GM21576 (cell line): ENCODE data around the gene KRTAP6-2.

ENCODE experiments used
- ATAC-seq: cut with Tn5 transposase; IDR thresholded peaks from one replicate; pipeline ENCODE4 v1.9.1; 2021; ENCODE audit warnings: mild to moderate bottlenecking, moderate library complexity; ENCODE audit not compliant: unreplicated experiment

The KRTAP6-2 gene

DNA sequence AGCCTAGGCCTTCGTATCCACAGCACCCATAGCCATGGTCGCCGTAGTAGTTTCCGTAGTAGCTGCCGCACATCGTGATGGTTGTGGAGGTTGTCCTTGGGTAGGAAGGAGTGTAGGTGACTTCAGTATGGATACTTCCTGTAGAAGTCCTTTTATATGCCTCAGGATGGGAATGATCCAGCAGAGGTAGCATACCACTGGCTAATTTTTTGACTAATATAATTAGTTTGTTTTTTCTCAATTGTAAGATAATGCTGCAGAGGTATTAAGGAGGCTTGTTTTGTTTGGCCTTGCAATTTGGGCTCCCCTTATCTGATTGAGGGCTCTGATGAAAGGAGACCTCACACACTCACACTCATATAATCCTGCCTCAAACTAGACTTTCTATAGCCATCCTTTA lies at the start of gene KRTAP6-2:
KRTAP6-2 (minus strand) TSS at position 101 of the 400 bp plus-strand sequence; CDS start at position 73, 28 bp downstream.
- no peak for ATAC-seq

GRCh38 chr21:30646904-30647414 lies 48.3 kb upstream of the KRTAP6-2 start:
- no peak for ATAC-seq

DNA sequence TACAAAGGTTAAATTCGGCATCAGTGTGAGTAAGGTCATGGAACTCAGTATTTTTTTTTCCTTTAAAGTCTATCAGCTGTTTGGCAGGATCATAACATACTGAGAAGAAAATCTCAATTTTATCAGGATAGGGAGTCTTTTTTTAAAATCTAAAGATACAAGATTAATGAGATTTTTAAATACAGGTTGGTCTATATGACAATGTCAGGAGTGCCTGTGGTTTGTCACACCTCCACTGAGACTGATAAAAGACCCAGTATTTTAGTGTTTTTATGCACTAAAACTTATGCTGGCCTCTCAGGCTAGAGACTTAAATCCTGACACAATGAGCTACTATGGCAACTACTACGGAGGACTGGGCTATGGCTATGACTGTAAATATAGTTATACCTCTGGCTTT lies 43.9 kb upstream of the KRTAP6-2 start, which contains the start of gene KRTAP20-3:
KRTAP20-3 (plus strand) TSS at position 301 of the 400 bp plus-strand sequence.
- ATAC-seq, result no peak

DNA sequence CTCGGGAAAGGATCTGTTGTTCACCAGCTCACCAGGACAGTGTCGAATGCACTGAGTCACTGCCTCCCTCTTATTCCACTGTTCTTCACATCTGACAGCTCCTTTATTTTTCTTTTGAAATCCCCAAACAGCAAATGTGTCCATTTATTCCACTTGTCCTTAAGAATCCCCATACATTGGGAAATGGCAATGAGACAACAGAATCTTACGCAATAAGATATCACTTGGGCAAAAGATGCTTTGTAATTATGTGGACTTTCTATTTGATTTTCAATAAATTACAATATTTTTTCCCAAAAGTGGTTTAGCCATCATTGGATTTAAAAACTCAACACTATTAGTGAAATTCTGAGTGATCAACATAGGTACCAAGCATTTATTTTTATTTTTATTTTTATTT lies 40.0 kb upstream of the KRTAP6-2 start:
- no peak for ATAC-seq

DNA sequence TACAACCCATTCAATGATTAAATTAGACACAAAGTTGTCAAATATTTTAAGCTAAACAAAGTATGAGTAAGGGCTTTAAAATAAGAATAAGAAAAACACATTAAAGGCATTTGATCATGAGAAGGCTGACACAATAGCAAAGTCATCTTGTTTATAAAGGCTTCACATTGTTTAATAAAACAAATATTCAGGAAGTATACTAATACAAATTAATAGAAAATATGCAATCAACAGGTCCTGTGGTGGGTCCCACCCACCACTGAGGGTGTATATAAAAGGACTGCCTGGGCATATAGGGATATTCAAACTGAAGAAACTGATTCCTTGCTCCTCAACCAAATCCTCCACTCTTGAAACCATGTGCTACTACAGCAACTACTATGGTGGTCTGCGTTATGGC lies 36.2 kb upstream of the KRTAP6-2 start, which contains the start of gene KRTAP20-2:
KRTAP20-2 (plus strand) TSS at position 301 of the 400 bp plus-strand sequence; CDS start at position 359, 58 bp downstream.
- no peak for ATAC-seq

DNA sequence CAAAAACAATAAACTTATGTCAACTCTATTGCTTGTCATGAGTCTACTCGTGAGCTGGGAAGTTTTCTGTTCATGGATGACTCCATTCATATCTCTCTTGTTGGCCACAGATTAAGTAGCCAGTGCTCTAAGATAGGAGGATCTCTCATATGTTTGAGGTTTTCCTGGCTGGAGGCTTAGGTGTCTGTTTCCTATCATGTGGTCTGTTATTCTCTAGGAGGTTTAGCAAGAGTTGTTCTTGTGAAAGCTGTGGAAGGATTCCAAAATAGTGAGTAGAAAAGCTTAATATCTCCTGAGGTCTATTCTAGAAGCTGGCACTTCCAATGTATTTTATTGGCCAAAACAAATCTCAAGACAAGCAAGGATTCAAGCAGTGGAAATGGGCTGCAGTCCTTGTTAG lies 30.5 kb upstream of the KRTAP6-2 start:
- ATAC-seq, result no peak

DNA sequence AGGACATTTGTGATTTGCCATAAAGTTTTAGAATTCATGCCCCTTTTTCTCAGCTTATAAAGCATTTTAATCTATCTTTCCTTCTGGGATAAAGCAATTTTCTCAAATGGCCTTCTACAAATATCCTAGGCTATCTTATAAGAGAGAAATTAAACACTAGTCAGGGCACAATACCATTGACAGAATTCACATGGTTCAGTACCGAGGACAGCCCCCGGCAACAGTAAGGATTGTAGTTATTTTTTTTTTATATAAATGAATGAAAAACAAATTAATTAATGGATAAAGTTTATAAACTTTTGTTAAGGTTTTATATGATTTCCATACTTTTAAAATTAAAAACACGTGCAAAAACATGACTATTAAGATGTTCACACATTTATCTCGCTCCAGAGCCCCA lies 29.4 kb upstream of the KRTAP6-2 start:
- no peak for ATAC-seq

DNA sequence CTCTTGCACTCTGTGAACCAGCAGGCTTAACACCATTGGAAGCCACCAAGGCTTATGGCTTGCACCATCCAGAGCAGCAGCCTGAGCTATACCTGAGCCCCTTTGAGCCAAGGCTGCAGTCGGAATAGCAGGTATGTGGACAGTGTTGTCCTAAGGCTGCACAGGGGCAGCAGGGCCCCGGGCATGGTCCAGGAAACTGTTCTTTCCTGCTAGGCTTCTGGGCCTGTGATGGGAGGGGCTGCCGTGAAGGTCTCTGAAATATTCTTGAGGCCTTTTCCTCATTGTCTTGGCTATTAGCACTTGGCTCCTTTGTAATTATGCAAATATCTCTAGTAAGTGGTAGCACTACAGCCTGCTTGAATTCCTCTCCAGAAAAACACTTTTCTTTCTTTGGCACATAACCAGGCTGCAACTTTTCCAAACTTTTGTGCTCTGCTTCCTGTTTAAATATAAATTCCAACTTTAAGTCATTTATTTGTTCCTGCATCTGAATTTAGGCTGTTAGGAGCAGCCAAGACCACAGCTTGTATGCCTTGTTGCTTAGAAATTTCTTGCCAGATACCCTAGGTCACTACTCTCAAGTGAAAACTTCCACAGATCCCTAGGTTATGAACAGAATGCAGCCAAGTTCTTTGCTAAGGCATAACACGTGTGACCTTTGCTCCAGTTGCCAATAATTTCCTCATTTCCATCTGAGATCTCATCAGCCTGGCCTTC lies 26.9 kb upstream of the KRTAP6-2 start:
- no peak for ATAC-seq

- ATAC-seq, result no peak
Observed at GRCh38 chr21:30623362-30623761, 24.7 kb upstream of the KRTAP6-2 start.

DNA sequence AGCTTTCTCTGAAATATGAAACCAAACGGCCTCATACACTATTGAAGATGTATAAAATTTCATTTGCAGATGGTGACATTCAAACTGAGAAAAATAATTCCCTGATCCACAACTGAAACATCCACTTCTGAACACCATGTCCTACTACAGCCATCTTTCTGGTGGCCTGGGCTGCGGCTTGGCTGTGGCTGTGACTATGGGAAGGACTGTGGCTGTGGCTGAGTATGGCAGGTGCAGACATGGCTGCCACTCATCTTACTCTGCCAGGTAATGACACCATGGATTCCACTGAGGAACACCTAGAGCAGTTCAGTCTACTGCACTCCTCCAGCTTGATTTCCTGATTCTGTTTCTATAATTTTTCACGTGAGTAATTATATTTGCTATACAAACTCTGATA lies 21.8 kb upstream of the KRTAP6-2 start, which contains the start of gene KRTAP20-4:
KRTAP20-4 (plus strand) TSS at position 106 of the 400 bp plus-strand sequence.
- ATAC-seq, result no peak

- no peak for ATAC-seq
Observed at GRCh38 chr21:30620080-30620479, 21.4 kb upstream of the KRTAP6-2 start.

DNA sequence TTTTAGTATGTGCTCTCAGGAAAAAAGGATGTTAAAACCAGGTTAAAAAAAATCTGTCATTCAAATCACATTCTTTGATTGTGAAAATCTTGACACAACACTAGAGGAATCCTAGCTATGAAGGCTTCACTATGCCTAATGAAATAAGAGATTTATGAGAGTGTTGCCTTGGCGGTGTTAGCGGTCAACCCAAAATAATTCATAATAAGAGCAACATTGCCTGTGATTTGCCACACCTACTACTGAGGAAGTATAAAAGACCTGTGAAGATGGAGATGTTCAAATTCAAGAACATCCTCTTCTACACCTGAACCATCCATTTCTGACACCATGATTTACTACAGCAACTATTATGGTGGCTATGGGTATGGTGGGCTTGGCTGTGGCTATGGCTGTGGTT lies 17.4 kb upstream of the KRTAP6-2 start, which contains the start of gene KRTAP20-1:
KRTAP20-1 (plus strand) TSS at position 301 of the 400 bp plus-strand sequence; CDS start at position 331, 30 bp downstream.
- ATAC-seq, result no peak

DNA sequence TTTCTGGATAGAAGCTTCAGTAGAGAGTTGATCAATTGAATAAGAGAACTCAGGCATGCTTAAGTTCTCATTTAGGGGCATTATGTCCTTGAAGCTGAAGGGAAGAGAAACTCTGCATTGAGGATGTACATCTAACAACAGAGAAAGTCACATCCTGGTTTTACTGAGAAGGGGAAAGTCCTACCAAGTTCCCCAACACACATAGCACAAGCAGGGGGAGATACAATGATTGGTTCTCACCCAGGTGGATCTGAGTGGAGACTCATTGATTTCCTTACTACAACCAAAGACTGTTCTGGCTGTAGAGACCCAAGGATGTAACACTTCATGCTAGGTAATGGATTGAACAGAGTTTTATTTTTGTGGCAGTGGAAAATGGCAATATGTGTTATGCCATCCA lies 16.5 kb upstream of the KRTAP6-2 start:
- ATAC-seq, result no peak

GRCh38 chr21:30613836-30614235 lies 15.1 kb upstream of the KRTAP6-2 start, which contains the start of gene KRTAP6-1:
Gene KRTAP6-1 (minus strand): TSS chr21:30613930. CDS start chr21:30613904, 26 bp downstream.
- no peak for ATAC-seq

DNA sequence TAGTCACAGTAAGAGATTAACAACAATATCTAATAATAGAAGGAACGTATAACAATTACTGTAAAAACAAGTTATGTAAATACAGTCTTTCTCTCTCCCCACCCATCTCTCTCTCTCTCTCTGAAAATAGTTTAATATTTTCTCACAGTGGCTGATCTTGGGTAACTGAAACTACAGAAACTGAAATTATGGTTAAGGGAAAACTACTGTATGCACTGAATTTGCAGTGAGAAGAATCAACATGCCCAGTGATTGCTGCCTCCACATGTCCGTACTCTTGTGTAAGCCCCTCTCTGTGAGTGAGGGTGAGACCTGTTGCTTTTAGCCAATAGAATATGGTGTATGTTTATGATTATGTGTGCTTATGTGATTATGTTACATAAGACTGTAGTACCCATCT lies 13.4 kb upstream of the KRTAP6-2 start:
- no peak for ATAC-seq

DNA sequence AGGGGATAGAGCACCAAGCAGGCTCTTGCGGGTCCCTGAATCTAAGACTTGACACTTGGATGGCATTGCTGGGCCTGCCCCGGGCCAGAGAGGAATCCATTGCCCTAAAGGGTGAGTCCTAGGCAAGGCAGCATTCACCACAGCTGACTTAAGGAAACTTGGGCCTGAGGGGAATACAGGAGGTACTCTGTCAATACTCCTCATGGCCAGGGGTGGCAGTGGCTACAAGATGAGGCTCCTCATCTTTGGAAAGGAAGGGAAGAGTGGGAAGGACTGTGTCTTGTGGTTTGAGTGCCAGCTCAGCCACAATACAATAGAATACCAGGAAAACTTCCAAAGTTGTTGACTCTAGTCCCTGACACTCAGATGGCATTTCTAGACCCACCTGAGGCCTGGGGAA lies 7.3 kb upstream of the KRTAP6-2 start:
- ATAC-seq, result no peak

GRCh38 chr21:30600787-30601186 lies 2.1 kb upstream of the KRTAP6-2 start, which contains the start of gene KRTAP22-1:
Gene KRTAP22-1 (plus strand): TSS chr21:30601087.
- no peak for ATAC-seq

GRCh38 chr21:30592140-30592539 lies 6.6 kb downstream of the KRTAP6-2 start, which contains the start of gene KRTAP6-3:
Gene KRTAP6-3 (plus strand): TSS chr21:30592440. CDS start chr21:30592446, 6 bp downstream.
- no peak for ATAC-seq

GRCh38 chr21:30590297-30590696 lies 8.4 kb downstream of the KRTAP6-2 start, which contains the start of gene KRTAP22-2:
Gene KRTAP22-2 (minus strand): TSS chr21:30590397.
- no peak for ATAC-seq

DNA sequence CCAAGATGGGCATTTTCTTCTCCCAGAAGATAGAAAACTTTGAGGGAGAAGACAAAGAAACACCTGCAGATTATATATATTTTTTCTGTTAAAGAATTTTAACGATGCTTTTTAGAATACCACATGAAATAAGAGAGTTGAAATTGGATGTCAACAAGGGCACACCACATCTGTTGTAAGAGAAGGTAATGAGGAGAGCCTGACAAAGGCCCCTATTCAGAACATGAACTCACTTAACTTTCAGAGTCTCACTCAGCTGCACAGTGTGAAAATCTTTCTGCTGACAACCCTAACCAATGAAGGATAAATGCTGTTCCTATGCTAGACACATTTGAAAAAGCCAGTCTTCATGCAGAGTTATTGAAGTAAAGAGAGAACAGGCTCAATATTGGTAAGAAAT lies 15.8 kb downstream of the KRTAP6-2 start:
- no peak for ATAC-seq

DNA sequence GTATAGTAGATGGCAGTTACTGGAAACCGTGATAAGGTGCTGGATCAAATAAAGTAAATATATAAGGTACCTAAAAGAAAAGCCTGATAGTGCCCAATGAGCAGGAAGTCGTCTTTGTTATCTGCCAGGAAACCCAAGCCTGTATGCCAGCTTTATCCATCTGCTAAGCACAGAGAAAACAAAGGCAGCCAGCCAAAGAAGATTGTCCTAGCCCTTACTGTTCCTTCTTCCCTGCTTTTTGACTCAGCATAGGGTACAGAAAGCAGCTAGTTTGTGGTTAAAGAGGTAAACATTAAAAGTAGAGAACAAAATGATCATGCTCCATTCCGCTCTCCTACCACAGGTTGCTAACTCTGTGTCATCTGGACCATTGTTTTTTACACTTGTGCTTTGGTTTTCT lies 18.6 kb downstream of the KRTAP6-2 start:
- no peak for ATAC-seq

GRCh38 chr21:30579346-30579745 lies 19.4 kb downstream of the KRTAP6-2 start:
- ATAC-seq, result no peak
